Vagina (tissue), 2 donors: Measurements from ENCODE around the gene PFDN5. TPM values are rescaled to one million over a fixed set of nuclear protein-coding genes. Genes with fewer than 3 reads are reported as not detected.

ENCODE experiments used
- DNase-seq, 2 donors: peaks; one replicate each; pipeline ENCODE4 v3.0.0-alpha.2; 2017; ENCODE audit errors: extremely low spot score in 2 of 2
- H3K27ac ChIP-seq: fragments of 200-600 bp; sonication (generic); one replicate; pipeline ENCODE4 v1.5.1; 2019
- H3K27me3 ChIP-seq: fragments of 200-600 bp; sonication (generic); one replicate; pipeline ENCODE4 v1.5.1; 2019
- H3K36me3 ChIP-seq, 2 donors: fragments of 200-600 bp; sonication (generic); one replicate each; pipeline ENCODE4 v1.5.1; 2017 to 2019
- H3K4me1 ChIP-seq: fragments of 200-600 bp; sonication (generic); one replicate; pipeline ENCODE4 v1.5.1; 2019
- H3K4me3 ChIP-seq, 2 donors: fragments of 200-600 bp; sonication (generic); 1 replicate in 1 of 2; 2 replicates in 1 of 2; pipeline ENCODE4 v1.5.1; 2016 to 2019
- H3K9me3 ChIP-seq: fragments of 200-600 bp; sonication (generic); one replicate; pipeline ENCODE4 v1.5.1; 2019
- POLR2A ChIP-seq, 2 donors: fragments of 450-650 bp; IDR thresholded peaks; one replicate each; pipeline ENCODE4 v1.6.1; 2017; ENCODE audit warnings: antibody characterized with exemption in 2 of 2, mild to moderate bottlenecking in 2 of 2, moderate library complexity in 2 of 2
- POLR2AphosphoS5 ChIP-seq, 2 donors: sonication (generic); formaldehyde crosslinking; IDR thresholded peaks; one replicate each; pipeline ENCODE4 v1.9.0; 2017; ENCODE audit warnings: antibody characterized with exemption in 2 of 2, mild to moderate bottlenecking in 2 of 2, low read depth in 1 of 2; ENCODE audit not compliant: insufficient read depth in 1 of 2
- intact Hi-C: fragments of 100-400 bp; cut with DNase I; formaldehyde crosslinking; loops from one replicate; pipeline ENCODE4 v1.15.1; 2023
- total RNA-seq: library from RNA; depleted of rRNA; stranded (reverse); fragments of >200 nt; gene quantifications from one replicate; pipeline ENCODE4 v1.2.3, GENCODE V29; 2016
- TF ChIP-seq, protein P1 (sequence below), 3 experiments: fragments of 450-650 bp in 2 of 3; fragments of 200-600 bp in 1 of 3; sonication (generic) in 1 of 3; IDR thresholded peaks; one replicate each; pipeline ENCODE4 v1.5.1; 2017 to 2019; ENCODE audit warnings: antibody characterized with exemption in 3 of 3, mild to moderate bottlenecking in 2 of 3, moderate library complexity in 2 of 3

Gene PFDN5
- total RNA-seq, 1 donor from 2014 or later = 673 TPM

- TF ChIP-seq POLR2A (IDR thresholded peaks at IDR 0.05) (no peak), POLR2AphosphoS5 (IDR thresholded peaks at IDR 0.05; ENCODE audit: insufficient read depth in 1 of 2, low read depth in 1 of 2) (no peak)
- TF ChIP-seq, protein P1, sequence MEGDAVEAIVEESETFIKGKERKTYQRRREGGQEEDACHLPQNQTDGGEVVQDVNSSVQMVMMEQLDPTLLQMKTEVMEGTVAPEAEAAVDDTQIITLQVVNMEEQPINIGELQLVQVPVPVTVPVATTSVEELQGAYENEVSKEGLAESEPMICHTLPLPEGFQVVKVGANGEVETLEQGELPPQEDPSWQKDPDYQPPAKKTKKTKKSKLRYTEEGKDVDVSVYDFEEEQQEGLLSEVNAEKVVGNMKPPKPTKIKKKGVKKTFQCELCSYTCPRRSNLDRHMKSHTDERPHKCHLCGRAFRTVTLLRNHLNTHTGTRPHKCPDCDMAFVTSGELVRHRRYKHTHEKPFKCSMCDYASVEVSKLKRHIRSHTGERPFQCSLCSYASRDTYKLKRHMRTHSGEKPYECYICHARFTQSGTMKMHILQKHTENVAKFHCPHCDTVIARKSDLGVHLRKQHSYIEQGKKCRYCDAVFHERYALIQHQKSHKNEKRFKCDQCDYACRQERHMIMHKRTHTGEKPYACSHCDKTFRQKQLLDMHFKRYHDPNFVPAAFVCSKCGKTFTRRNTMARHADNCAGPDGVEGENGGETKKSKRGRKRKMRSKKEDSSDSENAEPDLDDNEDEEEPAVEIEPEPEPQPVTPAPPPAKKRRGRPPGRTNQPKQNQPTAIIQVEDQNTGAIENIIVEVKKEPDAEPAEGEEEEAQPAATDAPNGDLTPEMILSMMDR (IDR thresholded peaks at IDR 0.05) = no peak
- DNase-seq = no peak
- no peaks in the 10 kb centered on the region for H3K9me3 ChIP-seq
- H3K27ac ChIP-seq = no peak overlapping the region
- H3K36me3 ChIP-seq = no peaks in the 10 kb centered on the region
- no peaks in the 10 kb centered on the region for H3K27me3 ChIP-seq
- H3K4me1 ChIP-seq = no peaks in the 10 kb centered on the region
- intact Hi-C loops = no loop called here
- H3K4me3 ChIP-seq = no peak overlapping the region
Observed at GRCh38 chr12:53276511-53276910, 18.8 kb upstream of the PFDN5 start.

- Histone ChIP-seq H3K36me3 (no peaks in the 10 kb centered on the region), H3K27ac (no peak overlapping the region), H3K4me1 (no peaks in the 10 kb centered on the region), H3K27me3 (no peaks in the 10 kb centered on the region), H3K4me3 (no peak overlapping the region), H3K9me3 (no peaks in the 10 kb centered on the region)
- no peak for TF ChIP-seq POLR2AphosphoS5 (IDR thresholded peaks at IDR 0.05; ENCODE audit: insufficient read depth in 1 of 2, low read depth in 1 of 2)
- TF ChIP-seq POLR2A (IDR thresholded peaks at IDR 0.05) = no peak
- TF ChIP-seq, protein P1 (IDR thresholded peaks at IDR 0.05) = no peak
- DNase-seq = no peak
- intact Hi-C loops = no loop called here
Observed at GRCh38 chr12:53277981-53278380, 17.4 kb upstream of the PFDN5 start.

DNA sequence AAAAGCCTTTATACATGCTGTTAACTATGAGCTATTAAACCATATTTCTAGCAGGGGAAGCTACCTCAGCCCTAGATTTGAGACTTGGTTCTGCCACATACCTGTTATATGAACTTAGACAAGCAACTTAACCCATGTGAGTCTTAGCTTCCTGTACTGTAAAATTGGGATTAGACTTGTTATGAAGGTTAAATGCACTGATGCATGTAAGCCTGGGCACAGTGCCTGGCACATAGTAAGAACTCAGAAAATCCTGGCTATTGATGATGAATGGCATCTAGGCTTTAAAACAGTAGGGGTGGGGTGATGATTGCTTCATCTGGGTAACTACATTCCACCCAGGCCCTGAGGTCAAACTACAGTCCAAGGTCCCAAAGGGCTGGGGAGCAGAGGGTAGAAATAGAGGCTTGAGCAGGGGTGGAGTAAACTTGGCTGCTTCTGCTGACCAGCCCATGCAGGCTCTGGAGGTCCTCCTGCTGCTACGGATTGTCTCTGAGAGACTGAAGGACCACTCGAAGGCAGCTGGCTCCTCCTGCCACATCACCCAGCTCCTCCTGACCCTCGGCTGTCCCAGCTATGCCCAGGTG, 16.0 kb upstream of the PFDN5 start:
- DNase-seq = no peak
- TF ChIP-seq POLR2A (IDR thresholded peaks at IDR 0.05) = no peak
- TF ChIP-seq, protein P1 (IDR thresholded peaks at IDR 0.05) = no peak
- no peak for TF ChIP-seq POLR2AphosphoS5 (IDR thresholded peaks at IDR 0.05; ENCODE audit: insufficient read depth in 1 of 2, low read depth in 1 of 2)
- no peaks in the 10 kb centered on the region for H3K36me3 ChIP-seq
- no peak overlapping the region for H3K27ac ChIP-seq
- no peaks in the 10 kb centered on the region for H3K9me3 ChIP-seq
- no peaks in the 10 kb centered on the region for H3K4me1 ChIP-seq
- H3K4me3 ChIP-seq = no peak overlapping the region
- no peaks in the 10 kb centered on the region for H3K27me3 ChIP-seq
- intact Hi-C loops = no loop called here

- H3K36me3 ChIP-seq = no peaks in the 10 kb centered on the region
- H3K4me3 ChIP-seq = peak overlapping the region in 1 of 2 donors; percentile 6
- H3K27ac ChIP-seq = no peak overlapping the region
- no peaks in the 10 kb centered on the region for H3K9me3 ChIP-seq
- intact Hi-C loops = no loop called here
- TF ChIP-seq POLR2AphosphoS5 (IDR thresholded peaks at IDR 0.05; ENCODE audit: insufficient read depth in 1 of 2, low read depth in 1 of 2) = no peak
- TF ChIP-seq, protein P1 (IDR thresholded peaks at IDR 0.05) = no peak
- TF ChIP-seq POLR2A (IDR thresholded peaks at IDR 0.05) = no peak
- no peak for DNase-seq
- H3K4me1 ChIP-seq = no peaks in the 10 kb centered on the region
- H3K27me3 ChIP-seq = no peaks in the 10 kb centered on the region
Observed at GRCh38 chr12:53279888-53280498, 15.3 kb upstream of the PFDN5 start.

- H3K9me3 ChIP-seq = no peaks in the 10 kb centered on the region
- intact Hi-C loops = loop anchor here (5.0 kb wide), 1 partner anchor 74 kb away; no protein-coding TSS in a partner anchor
- peaks cover 7% of the 10 kb centered on the region for H3K4me1 ChIP-seq
- no peaks in the 10 kb centered on the region for H3K27me3 ChIP-seq
- no peak overlapping the region for H3K27ac ChIP-seq
- no peaks in the 10 kb centered on the region for H3K36me3 ChIP-seq
- DNase-seq = no peak
- TF ChIP-seq, protein P1 (IDR thresholded peaks at IDR 0.05) = no peak
- TF ChIP-seq POLR2A (IDR thresholded peaks at IDR 0.05) (no peak), POLR2AphosphoS5 (IDR thresholded peaks at IDR 0.05; ENCODE audit: insufficient read depth in 1 of 2, low read depth in 1 of 2) (no peak)
- no peak overlapping the region for H3K4me3 ChIP-seq
Observed at GRCh38 chr12:53286448-53286847, 8.9 kb upstream of the PFDN5 start.
